Measurements from ENCODE around the gene CMBL. TPM values are rescaled to one million over a fixed set of nuclear protein-coding genes. Genes with fewer than 3 reads are reported as not detected.

CMBL gene
- total RNA-seq = 3.4 and 11.3 TPM in 2 replicates

DNA sequence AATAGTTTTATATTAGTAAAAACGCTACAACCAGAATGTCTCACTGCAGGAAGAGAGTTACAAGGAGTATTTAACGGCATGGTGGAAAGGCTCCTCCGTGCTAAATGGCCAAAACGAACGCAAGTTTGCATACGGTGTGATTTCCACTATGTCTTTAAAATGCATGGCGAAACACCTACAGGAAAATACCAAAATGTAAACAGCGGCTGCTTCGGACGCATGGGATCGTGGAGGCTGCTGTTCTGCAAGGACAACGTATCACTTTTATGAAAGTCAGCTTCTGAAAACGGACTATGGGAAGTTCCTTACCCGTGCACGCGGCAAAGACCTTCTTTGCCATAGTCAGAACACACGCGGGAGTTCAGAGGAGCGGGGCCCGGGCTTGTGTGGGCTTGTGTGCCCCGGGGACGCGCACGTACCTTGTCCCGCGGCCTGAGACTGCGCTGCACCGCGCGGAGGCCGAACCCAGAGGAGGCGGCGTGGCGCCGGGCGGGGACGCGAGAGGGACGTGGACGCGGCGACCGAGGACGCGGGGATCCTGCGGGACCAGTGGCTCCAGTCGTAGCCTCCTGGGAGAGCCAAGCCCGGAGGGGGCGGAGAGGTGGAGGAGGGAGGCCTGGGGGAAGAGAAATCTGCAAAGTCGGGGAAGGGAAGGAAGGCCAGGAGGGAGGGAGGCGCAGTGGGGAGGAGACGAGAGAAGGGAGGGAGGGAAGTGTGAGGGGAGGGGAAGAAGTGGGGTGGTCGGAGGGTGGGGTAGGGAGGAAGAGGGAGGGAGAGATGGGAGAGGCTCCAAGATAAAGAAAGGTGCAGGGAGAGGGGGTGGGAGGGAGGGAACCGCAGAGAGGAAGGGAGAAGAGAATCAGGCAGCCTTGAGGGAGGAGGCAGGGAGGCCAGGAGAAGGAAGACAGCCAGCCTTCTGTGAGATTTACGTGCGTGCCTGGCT, at the start of gene CMBL:
TSS of gene CMBL (minus strand) at position 697 of the 943 bp plus-strand sequence. CDS start 17,140 bp downstream, outside the sequence.

DNA sequence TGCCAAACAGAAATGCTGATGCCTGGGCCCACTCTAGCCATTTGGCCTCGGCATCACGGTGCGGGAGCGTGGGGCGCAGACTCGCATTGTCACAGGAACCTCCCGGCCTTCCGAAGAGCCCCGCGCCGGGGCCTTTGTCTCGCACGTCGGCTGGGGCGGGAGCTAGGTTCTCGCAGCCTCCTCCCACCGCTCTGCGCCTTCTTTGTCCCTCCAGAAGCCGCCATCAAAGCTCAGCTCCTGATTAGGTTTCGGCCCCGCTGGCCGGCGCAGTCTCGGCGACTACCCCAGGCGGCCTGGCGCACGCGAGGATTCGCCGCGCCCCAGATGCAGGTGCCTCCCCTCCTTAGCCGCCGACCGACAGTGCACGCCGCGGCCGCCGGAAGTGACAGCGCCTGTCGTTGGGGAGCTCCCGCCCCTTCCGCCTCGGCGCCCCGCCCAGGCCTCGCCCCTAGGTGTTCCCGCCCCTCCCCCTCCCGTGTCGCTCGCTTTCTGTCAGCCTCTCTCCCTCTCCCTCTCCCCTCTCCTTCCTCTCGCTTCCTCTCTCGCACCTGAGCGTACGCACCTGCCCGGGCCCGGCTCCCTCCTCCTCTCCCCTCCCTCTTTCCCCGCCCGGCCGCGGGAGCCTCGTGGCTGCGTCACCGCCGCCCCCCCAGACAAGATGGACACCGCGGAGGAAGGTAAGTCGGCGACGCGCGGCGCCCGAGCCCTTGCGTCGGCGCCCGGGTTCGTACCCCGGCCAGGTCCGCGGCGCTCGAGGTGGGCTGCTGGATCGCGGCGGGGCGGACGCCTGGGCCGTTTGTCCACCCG, 45.7 kb upstream of the CMBL start, which contains the start of gene MARCHF6:
TSS of gene MARCHF6 (plus strand) at position 455 of the 807 bp plus-strand sequence. CDS start at position 659, 204 bp downstream.

DNA sequence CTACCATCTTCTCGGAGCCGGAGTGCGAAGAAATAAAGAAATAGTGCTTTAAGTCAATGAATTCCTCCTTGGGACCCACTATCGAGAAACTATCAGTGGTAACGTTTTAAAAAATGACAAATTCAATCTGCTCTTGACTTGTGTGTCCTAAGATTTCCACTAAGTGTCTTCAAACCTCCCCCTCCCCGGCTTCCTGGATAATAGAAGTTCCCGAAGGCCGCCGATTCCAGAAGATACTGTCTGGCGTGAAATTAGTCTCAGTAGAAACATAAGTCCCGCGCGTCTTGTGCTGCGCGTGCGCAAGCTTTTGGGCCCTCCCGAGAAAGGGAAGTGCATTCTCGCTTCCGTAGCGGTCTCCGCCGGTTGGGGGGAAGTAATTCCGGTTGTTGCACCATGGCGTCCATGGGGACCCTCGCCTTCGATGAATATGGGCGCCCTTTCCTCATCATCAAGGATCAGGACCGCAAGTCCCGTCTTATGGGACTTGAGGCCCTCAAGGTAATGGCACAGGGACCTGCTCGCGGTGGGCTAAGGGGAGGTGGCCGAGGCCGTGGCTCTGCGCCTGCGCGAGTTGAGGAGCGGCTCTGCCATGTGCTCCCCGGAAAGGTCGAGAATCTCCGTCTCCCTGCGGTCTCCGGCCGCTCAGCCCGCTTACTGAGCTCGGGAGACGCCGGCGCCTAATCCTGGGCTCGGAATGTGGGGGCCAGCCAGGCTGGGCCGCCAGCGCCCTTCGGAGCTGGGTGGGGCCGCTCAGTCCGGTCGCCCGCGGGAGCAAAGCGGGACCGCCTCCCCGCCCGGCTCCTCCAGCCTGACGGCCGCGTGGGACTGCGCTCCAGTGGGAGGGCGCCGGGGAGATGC, 57.5 kb downstream of the CMBL start, which contains the start of gene CCT5:
TSS of gene CCT5 (plus strand) at position 333 of the 858 bp plus-strand sequence. CDS start at position 394, 61 bp downstream.

Other genes starting within 250 kb of the CMBL start
- gene ATPSCKMT, start 58.0 kb downstream of the CMBL start, total RNA-seq = 8.7 and 11.9 TPM in 2 replicates
- gene CCT5, start 57.6 kb downstream of the CMBL start, total RNA-seq = 385 and 639 TPM in 2 replicates
- gene MARCHF6, start 45.8 kb upstream of the CMBL start, total RNA-seq = 63.5 and 79.5 TPM in 2 replicates
- under 0.01 and 0.21 TPM in 2 replicates for gene ROPN1L, start 134.0 kb upstream of the CMBL start, total RNA-seq

All from tracheal epithelial cell (primary cell).